ENCODE data around the gene OR6M1. TPM values are rescaled to one million over a fixed set of nuclear protein-coding genes. Genes with fewer than 3 reads are reported as not detected.

The OR6M1 gene, protein sequence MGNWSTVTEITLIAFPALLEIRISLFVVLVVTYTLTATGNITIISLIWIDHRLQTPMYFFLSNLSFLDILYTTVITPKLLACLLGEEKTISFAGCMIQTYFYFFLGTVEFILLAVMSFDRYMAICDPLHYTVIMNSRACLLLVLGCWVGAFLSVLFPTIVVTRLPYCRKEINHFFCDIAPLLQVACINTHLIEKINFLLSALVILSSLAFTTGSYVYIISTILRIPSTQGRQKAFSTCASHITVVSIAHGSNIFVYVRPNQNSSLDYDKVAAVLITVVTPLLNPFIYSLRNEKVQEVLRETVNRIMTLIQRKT
- total RNA-seq (2014; rRNA removed; shearing (Covaris generic)) = not detected in 2 replicates

- no peak for DNase-seq (ENCODE audit: low spot score)
Observed at GRCh38 chr11:123806249-123806648, at the start of gene OR6M1. Gene OR6M1, minus strand, starts transcription at chr11:123806349. Its CDS starts 0 bp downstream, at chr11:123806349.

DNA sequence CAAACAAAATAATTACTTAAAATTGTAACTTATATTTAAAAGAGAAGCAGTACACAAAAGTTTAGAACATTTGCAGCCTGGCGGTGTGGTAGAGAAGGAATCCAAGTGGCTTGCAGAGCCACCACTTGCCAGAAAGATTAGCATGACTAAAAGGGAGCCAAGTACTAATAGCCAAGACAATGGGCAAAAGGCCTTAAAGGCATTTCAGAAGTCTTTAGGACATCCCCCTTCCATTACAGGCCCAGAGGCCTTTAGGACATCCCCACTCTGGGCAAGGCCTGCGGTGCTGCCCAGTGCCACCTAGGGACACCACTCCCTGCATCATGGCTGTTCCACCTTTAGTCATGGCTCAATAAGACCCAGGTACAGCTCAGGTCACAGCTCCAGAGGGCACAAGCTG, 46.9 kb upstream of the OR6M1 start:
- DNase-seq (ENCODE audit: low spot score) = no peak

- DNase-seq (ENCODE audit: low spot score) = no peak
Observed at GRCh38 chr11:123852321-123852720, 46.2 kb upstream of the OR6M1 start.

DNA sequence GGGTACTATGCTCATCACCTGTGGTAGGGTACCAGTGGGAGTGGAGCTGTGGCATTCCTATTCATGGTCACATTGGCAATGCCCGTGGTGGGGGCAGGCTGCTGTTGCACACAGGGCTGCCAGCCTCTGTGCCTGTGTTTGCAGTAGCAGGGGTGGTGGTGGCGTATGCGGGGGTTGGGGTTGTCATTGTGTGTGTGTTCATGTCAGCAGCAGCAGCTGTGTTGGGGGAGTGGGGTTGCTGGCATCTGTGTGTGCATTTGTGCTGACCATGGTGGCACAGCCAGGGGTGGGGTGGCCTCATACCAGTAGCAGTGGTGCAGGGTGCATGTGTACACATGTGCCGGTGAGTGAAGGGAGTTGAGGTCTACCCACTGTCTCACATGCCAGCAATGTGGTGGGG, 45.0 kb upstream of the OR6M1 start:
- DNase-seq (ENCODE audit: low spot score) = no peak

GRCh38 chr11:123841174-123841573, 35.0 kb upstream of the OR6M1 start:
- DNase-seq (ENCODE audit: low spot score) = no peak

- no peak for DNase-seq (ENCODE audit: low spot score)
Observed at GRCh38 chr11:123839131-123839530, 33.0 kb upstream of the OR6M1 start.

GRCh38 chr11:123838659-123839058, 32.5 kb upstream of the OR6M1 start:
- no peak for DNase-seq (ENCODE audit: low spot score)

GRCh38 chr11:123838199-123838598, 32.0 kb upstream of the OR6M1 start:
- DNase-seq (ENCODE audit: low spot score) = no peak

GRCh38 chr11:123833095-123833494, 26.9 kb upstream of the OR6M1 start:
- no peak for DNase-seq (ENCODE audit: low spot score)

- no peak for DNase-seq (ENCODE audit: low spot score)
Observed at GRCh38 chr11:123829745-123830144, 23.6 kb upstream of the OR6M1 start.

- no peak for DNase-seq (ENCODE audit: low spot score)
Observed at GRCh38 chr11:123822599-123822998, 16.4 kb upstream of the OR6M1 start.

GRCh38 chr11:123822032-123822431, 15.9 kb upstream of the OR6M1 start:
- no peak for DNase-seq (ENCODE audit: low spot score)

DNA sequence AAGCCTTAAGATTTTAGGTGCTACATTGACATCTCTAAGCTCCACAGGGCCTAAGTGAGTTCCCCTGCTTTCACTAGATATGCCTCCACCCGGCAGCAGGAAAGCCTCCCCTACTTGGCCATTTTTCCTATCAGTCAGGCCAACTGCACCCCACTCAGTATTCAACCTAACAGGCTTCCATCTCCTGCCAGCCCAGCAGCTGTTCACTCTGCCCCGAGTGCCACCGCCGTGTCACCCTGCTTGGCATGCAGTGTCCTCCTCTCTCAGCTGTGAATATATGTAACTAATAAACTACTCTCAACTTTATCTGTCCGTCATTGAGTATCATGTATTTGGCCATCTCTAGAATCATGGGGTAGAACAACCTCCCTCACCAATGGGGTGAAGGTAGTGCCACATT, 9.0 kb upstream of the OR6M1 start:
- DNase-seq (ENCODE audit: low spot score) = no peak

GRCh38 chr11:123801765-123802164, 4.4 kb downstream of the OR6M1 start:
- DNase-seq (ENCODE audit: low spot score) = no peak

GRCh38 chr11:123800036-123800435, 6.1 kb downstream of the OR6M1 start:
- no peak for DNase-seq (ENCODE audit: low spot score)

DNA sequence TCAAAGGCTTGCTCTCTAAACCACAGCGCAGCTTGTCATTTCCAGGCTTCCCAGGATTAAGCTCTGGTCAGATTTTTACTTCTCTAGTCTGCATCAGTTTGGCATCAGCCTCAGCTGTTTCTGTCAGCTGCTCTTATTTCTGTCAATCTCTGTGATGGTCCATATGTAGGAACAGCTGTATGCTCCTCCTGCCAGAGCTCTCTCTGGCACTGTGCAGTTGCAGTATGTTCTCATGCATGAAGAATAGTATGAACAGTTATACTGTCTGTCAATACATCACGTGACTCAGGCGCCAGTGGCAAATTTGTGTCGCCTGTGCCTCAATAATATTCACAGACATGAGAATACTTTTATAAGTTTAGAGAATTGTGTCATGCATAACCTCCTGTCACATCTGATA, 6.7 kb downstream of the OR6M1 start:
- DNase-seq (ENCODE audit: low spot score) = no peak

GRCh38 chr11:123798513-123799252, 7.5 kb downstream of the OR6M1 start:
- no peak for DNase-seq (ENCODE audit: low spot score)

DNA sequence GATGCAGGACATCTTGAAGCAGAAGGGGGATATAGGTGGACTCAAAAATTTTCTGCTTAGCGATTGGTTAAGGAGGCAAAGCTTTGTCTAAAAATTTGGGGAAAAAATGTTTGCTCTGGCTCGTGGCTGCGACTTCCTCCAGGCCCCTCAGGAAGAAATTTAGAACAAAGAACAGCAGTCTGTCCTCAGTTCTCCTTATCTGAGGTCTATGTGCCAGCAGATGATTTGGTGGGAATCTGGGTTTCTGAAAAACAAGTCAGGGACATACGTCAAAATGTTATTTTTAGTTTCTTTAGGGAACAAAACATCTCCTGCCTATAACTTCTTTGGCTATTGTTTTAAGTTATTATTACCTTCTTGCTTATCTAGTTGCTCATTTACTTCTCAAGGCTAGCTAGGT, 8.1 kb downstream of the OR6M1 start:
- no peak for DNase-seq (ENCODE audit: low spot score)

GRCh38 chr11:123797541-123797940, 8.6 kb downstream of the OR6M1 start:
- DNase-seq (ENCODE audit: low spot score) = no peak

GRCh38 chr11:123797114-123797513, 9.0 kb downstream of the OR6M1 start:
- no peak for DNase-seq (ENCODE audit: low spot score)

DNA sequence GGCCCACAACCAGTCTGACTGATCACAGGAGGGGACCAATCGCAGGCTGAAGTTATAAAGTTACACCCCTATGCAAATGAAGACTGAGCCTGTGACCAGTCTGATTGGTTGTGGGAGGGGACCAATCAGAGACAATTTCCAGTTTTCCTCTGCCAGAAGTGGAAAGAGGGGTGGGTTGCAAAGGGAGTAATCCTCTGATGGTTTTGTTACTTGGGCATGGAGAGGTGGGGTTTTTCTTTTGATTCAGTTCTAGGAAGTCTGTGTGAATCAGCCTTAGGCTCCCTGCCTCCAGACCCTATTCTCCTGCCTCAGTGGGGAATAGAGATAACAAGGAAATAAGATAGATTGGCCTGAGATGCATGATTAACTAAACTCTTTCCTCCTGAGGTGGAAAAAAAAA, 9.9 kb downstream of the OR6M1 start:
- no peak for DNase-seq (ENCODE audit: low spot score)

GRCh38 chr11:123783536-123783935, 22.6 kb downstream of the OR6M1 start:
- no peak for DNase-seq (ENCODE audit: low spot score)

DNA sequence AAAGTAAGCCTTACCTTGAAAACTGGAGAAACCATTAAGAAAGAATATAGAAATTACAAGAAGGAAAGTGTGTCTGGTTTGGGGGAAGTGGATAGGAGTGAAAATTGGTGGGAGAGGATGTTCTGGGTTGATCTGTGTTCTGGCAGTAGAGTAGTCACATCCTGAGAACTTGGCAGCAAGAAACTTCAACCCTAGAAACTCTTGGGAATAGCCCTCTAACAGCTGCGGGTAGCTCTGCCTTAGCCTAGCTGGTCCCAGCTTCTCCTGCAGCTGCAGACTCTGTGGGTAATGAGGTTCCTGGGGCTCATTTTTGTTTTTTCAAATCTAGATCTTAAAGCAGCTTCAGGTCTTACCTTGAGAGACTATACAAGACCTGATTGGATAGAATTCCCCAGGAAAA, 27.6 kb downstream of the OR6M1 start:
- no peak for DNase-seq (ENCODE audit: low spot score)

Data from HT-29 (cell line).